ENCODE data around the gene RAB30.

Gene RAB30

DNA sequence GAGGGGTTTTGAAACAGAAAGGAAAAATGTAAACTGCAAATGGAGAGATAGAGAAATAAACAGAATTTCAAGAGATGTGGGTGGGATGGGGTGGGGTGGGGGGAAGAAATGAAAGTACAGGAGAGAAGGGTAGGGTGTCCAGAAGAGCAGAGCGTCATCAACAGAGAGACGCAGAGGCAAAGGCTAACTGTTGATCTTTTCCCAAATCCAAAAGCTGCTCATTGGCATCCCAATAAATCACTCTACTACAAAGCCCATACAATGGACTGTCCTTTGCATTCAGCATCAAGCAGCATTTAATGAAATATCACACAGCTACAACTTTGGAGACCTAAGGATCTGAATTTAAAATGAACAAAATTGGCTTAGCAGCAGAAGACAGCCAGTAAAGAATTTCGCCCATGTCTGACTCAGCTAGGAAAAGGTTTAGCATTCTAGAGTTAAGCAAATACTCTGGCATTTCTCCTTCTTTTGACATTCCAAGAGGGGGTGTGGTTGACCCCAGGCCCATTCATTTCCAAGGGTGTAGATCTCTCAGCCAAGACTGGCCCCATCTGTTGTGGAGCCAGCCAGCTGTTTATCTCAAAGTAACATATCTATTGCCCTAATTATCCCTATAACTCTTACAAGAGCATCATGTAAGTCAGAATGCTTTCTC lies 1.5 kb downstream of the RAB30 start:
- DNase-seq, result no peak

- DNase-seq, result no peak
Measured at GRCh38 chr11:83069441-83070043, 2.2 kb downstream of the RAB30 start.

- DNase-seq, result no peak
Measured at GRCh38 chr11:83068568-83068967, 3.1 kb downstream of the RAB30 start.

GRCh38 chr11:83064011-83064410 lies 7.7 kb downstream of the RAB30 start:
- no peak for DNase-seq

DNA sequence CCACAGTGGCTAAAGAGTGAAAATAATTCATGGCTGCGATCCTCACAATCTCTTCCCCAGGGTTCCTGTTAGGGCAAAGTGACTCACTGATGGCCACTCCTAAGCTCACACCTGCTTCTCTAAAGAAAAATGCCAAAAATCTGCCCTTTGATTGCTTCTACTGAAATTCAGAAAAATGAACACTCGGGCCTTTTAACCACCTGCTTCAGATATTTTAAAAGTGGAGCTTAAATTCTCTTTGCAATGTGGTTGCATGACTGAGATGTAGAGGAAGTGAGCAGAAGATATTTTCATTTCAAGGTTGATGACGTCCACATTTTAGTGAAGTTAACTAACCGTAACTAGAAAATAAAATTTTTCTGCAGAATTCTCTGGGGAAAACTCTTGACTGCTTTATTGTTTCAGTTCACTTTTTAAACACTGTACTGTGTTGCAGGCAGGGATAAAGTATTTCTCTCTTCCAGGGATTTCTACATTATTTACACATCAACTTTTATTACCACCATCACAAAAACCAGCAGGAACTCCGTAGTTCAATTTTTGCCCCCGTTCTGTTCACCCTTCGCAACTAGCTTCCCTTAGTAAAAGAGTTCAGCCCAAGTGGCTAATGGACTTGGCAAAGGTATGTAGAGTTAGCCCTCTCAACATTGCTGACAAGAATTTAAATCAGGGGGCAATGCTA lies 8.5 kb downstream of the RAB30 start:
- no peak for DNase-seq

- DNase-seq, result no peak
Measured at GRCh38 chr11:83061883-83062282, 9.8 kb downstream of the RAB30 start.

GRCh38 chr11:83060965-83061364 lies 10.7 kb downstream of the RAB30 start:
- DNase-seq, result no peak

DNA sequence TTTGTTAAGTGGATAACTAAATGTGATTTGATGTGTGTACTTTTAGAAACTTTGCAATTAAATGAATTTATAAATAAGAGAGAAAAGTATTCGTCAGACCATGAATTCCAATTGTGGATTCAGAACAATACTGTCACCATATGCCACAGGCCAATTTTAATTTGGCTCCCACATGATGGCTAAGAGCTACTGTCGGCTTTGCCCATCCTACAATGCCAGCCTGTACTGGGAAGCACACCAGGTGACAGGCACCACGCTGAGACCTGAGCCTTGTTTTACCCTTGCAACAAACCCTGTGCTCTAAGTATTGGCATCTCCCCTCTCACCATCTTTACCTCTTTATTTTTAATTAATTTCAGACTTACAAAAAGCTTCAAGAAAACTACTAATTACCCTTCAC lies 14.0 kb downstream of the RAB30 start:
- DNase-seq, result no peak

DNA sequence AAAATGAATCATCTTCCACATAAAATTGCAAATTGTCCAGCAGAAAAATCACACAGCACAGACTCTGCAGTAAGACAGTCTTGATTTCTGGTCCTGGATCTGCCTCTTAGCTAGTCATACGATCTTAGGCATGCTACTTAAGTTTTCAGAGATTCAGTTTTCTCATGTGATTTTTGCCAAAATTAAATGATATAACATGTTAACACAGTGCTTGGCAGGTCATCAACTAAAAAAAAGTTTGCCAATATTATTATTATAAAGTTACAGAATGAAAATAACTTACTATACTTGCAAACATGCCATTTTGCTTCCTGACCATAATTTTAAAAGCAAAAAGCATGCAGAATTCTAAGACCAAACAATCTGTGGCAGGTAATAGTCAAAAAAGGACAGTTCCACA lies 15.1 kb downstream of the RAB30 start:
- no peak for DNase-seq

- DNase-seq, result no peak
Measured at GRCh38 chr11:83056204-83056603, 15.5 kb downstream of the RAB30 start.

- DNase-seq, result no peak
Measured at GRCh38 chr11:83054904-83055380, 16.8 kb downstream of the RAB30 start.

DNA sequence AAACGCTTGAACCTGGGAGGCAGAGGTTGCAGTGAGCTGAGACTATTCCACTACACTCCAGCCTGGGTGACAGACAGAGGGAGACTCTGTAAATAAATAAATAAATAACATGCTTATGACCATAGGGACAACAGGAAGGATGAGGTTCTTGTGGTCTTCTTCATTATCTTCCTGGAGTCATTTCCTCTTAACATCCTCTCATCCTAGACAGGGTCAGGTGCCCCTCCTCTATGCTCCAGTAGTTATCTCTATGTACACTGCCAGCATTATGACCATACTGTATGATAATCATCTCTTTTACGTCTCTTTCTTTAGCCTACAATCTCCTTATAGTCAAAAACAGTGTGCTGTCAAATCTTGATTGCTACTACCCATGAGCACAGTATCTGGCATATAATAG lies 17.7 kb downstream of the RAB30 start:
- peak; percentile 65 for DNase-seq

- no peak for DNase-seq
Measured at GRCh38 chr11:83051760-83052671, 19.7 kb downstream of the RAB30 start.

GRCh38 chr11:83047515-83048225 lies 24.0 kb downstream of the RAB30 start:
- no peak for DNase-seq

GRCh38 chr11:83046621-83047172 lies 25.0 kb downstream of the RAB30 start:
- no peak for DNase-seq

GRCh38 chr11:83044958-83045712 lies 26.6 kb downstream of the RAB30 start:
- DNase-seq, result no peak

DNA sequence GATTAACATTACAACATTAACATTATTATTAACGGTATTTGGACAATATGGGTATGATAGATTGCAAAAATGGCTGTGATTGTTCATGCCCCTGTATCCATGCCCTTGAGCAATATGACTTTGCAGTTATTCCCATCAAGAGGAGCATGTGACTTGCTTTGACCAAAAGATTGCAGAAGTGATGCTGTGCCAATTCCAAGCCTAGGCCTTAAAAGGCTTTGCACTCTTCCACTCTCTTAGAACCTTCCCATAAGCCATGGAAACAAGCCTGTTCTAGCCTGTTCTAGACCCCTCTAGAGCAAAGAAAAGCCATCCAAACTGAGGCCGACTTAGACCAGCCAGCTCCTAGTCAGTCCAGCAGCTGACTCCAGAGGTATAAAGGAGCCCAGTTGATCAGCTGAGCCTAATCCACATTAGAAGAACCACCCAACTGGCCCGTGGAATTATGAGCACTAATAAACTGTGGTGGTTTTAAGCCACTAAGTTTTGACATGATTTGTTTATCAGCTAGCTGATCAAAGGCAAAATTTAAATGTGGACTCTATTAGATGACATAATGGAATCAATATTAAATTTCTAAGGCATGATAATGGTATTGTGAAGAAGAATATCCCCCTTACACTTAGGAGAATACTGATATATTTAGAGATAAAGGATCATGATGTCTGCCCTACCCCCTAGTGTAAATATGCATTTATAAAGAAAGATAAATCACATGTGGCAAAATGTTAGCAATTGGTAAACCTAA lies 28.6 kb downstream of the RAB30 start:
- no peak for DNase-seq

DNA sequence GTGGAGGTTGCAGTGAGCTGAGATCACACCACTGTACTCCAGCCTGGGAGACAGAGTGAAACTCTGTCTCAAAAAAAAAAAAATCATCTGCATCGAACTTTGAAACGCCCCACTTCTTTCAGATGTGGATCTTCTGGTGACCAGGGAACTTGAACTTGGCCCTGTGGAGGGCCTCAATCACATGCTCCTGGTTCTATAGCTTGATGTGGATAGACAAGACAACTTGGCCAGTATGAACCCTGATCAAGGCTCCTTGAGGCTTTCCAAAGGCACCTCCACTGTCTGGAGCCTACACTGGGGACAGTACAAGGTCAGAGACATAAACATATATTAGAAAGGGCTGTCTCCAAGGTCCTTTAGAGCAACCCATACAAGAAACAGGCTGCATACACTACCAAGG lies 30.6 kb downstream of the RAB30 start:
- DNase-seq, result no peak

DNA sequence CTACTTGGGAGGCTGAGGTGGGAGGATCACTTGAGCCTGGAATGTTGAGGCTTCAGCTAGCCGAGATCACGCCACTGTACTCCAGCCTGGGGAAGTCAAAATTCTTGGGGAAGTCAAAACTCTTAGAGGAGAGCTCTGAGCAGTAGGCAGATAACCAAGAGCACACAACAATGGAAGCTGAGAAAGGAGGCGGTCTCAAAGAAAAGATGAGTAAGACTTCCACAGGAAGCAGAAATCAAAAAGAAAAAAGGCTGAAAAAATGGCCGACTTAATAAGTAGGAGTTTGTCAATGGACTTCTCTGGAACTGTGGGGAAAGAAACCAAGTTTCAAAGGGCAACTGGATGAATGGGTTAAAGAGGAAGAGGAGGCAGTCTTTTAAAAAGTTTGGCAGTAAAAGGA lies 32.1 kb downstream of the RAB30 start:
- DNase-seq, result no peak

DNA sequence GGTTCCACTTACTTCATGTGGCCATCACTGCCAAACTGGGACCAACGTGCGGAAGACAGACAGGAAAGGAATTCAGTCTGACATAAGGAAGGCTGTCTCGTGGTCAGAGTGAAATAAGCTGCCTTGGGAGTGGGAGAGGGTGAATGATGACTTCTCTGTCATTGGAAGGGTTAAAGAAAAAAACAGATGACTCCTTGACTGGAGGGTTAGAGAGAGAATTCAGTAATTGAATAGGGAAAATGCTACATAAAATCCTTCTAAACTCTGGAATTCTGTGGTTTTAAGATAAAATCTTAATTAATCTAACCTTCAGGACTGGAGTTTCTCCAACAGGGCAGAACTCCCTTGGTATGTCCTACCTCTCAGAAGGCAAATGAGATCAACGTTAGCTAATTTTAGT lies 33.8 kb downstream of the RAB30 start:
- DNase-seq, result no peak

GRCh38 chr11:83036701-83037100 lies 35.0 kb downstream of the RAB30 start:
- DNase-seq, result no peak

Data from hematopoietic multipotent progenitor cell treated with erythropoietin and hydrocortisone succinate and interleukin-3 and kit ligand, for 4 days (in vitro differentiated cells).